ENCODE results near the gene PTPN18. TPM values are rescaled to one million over a fixed set of nuclear protein-coding genes. Genes with fewer than 3 reads are reported as not detected.

PTPN18 gene
- total RNA-seq, 1 donor from 2014 or later = 10.4 TPM

DNA sequence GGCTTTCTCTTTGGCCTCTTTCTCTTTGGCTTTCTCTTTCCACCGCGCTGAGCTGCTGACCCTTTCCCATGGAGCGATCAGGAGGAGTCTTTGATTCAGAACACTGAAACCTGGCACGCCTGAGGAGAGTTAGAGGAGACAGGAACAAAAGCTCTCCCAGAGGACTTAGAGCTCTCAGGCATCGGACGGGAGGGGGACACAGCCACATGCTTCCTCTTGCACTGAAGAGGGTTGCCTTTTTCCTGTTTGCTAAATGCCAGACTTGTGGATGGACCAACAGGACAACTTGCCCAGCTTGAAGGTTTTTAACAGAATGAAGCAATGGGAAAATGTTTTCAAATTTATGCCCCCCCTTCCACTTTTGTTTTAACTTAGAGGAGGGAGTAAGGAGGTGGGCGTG is 3.6 kb upstream of the PTPN18 start:
- Mint-ChIP-seq H3K4me1 (ENCODE audit: low read depth, unreplicated experiment) (peaks cover 2% of the 10 kb centered on the region), H3K4me3 (ENCODE audit: unreplicated experiment) (no peak overlapping the region), H3K9me3 (ENCODE audit: unreplicated experiment) (no peaks in the 10 kb centered on the region), H3K27me3 (ENCODE audit: low read depth, unreplicated experiment) (peaks cover 8% of the 10 kb centered on the region), H3K27ac (ENCODE audit: unreplicated experiment) (no peak overlapping the region), H3K36me3 (ENCODE audit: low read depth, unreplicated experiment) (peaks cover 13% of the 10 kb centered on the region)
- DNase-seq (ENCODE audit: low read depth) (no peak), FAIRE-seq (no peak)
- no peak for TF ChIP-seq EZH2 (IDR thresholded peaks at IDR 0.05; ENCODE audit: insufficient read depth, low read length)
- TF ChIP-seq, protein P1, sequence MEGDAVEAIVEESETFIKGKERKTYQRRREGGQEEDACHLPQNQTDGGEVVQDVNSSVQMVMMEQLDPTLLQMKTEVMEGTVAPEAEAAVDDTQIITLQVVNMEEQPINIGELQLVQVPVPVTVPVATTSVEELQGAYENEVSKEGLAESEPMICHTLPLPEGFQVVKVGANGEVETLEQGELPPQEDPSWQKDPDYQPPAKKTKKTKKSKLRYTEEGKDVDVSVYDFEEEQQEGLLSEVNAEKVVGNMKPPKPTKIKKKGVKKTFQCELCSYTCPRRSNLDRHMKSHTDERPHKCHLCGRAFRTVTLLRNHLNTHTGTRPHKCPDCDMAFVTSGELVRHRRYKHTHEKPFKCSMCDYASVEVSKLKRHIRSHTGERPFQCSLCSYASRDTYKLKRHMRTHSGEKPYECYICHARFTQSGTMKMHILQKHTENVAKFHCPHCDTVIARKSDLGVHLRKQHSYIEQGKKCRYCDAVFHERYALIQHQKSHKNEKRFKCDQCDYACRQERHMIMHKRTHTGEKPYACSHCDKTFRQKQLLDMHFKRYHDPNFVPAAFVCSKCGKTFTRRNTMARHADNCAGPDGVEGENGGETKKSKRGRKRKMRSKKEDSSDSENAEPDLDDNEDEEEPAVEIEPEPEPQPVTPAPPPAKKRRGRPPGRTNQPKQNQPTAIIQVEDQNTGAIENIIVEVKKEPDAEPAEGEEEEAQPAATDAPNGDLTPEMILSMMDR (IDR thresholded peaks at IDR 0.05; ENCODE audit: insufficient read depth, low read depth, low read length) = no peak
- no peaks in the 10 kb centered on the region for H3K9me3 ChIP-seq (ENCODE audit: insufficient read depth, low read depth, low read length)
- H3K36me3 ChIP-seq (ENCODE audit: insufficient read depth, low read length) = peaks cover 7% of the 10 kb centered on the region
- H3K27ac ChIP-seq (ENCODE audit: low read depth, low read length) = no peak overlapping the region
- H2AFZ ChIP-seq (ENCODE audit: low read depth, low read length) = no peak overlapping the region
- peaks cover 7% of the 10 kb centered on the region for H3K4me1 ChIP-seq (ENCODE audit: insufficient read depth, low read length)
- no peak overlapping the region for H3K4me3 ChIP-seq (ENCODE audit: insufficient read depth, low read depth, low read length)
- no peak overlapping the region for H3K9ac ChIP-seq (ENCODE audit: low read length)
- no peaks in the 10 kb centered on the region for H3K27me3 ChIP-seq (ENCODE audit: insufficient read depth, low read length)
- H4K20me1 ChIP-seq (ENCODE audit: insufficient read depth, low read length) = peaks cover 33% of the 10 kb centered on the region
- H3K4me2 ChIP-seq (ENCODE audit: low read length) = no peak overlapping the region
- H3K79me2 ChIP-seq (ENCODE audit: insufficient read depth, low read length) = no peaks in the 10 kb centered on the region

DNA sequence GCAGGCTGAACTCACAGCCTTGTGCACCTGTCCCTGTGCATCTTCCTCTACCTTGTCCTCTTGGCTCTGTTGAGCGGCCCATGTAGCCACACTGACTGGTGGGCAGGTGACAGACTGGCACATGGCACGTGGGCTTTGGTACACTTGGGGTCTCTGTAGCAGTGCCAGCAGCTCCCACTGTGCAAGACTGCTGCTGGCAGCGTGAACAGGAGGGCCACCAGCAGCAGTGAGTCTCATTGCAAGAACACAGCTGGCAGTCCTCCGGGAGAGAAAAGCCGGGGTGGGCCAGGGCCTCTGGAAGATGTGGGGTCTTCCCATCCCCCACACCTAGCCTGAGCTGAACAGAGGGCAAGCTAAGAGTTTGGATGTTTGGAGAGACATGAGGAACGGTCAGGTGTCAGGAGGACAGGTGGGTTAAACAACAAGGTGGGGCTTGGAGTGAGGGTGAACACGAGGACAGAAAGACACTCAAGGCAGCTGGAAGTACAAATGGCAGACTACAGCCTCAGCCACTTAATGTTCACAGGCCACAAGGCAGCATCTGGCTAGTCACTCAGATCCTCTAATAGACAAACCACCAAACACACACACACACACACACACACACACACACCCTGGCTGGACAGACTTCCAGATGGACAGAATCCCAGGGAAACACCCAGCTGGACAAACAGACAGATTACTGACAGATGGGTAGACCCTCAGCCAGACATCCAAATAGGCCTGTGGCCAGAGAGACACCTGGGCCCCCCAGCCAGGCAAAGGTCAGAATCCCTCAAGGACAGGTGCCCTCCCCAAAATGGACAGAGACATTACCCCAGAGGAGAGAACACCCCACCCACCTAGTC is 2.3 kb upstream of the PTPN18 start:
- H3K27ac Mint-ChIP-seq (ENCODE audit: unreplicated experiment) = no peak overlapping the region
- peaks cover 2% of the 10 kb centered on the region for H3K4me1 Mint-ChIP-seq (ENCODE audit: low read depth, unreplicated experiment)
- H3K27me3 ChIP-seq (ENCODE audit: insufficient read depth, low read length) = no peaks in the 10 kb centered on the region
- H3K4me3 Mint-ChIP-seq (ENCODE audit: unreplicated experiment) = no peak overlapping the region
- peaks cover under 1% of the 10 kb centered on the region for H3K36me3 Mint-ChIP-seq (ENCODE audit: low read depth, unreplicated experiment)
- TF ChIP-seq, protein P1 (IDR thresholded peaks at IDR 0.05; ENCODE audit: insufficient read depth, low read depth, low read length) = no peak
- no peak for TF ChIP-seq EZH2 (IDR thresholded peaks at IDR 0.05; ENCODE audit: insufficient read depth, low read length)
- H3K36me3 ChIP-seq (ENCODE audit: insufficient read depth, low read length) = peaks cover under 1% of the 10 kb centered on the region
- no peaks in the 10 kb centered on the region for H3K79me2 ChIP-seq (ENCODE audit: insufficient read depth, low read length)
- DNase-seq (ENCODE audit: low read depth) (no peak), FAIRE-seq (no peak)
- peaks cover 24% of the 10 kb centered on the region for H4K20me1 ChIP-seq (ENCODE audit: insufficient read depth, low read length)
- no peak overlapping the region for H3K4me3 ChIP-seq (ENCODE audit: insufficient read depth, low read depth, low read length)
- H2AFZ ChIP-seq (ENCODE audit: low read depth, low read length) = no peak overlapping the region
- H3K9me3 ChIP-seq (ENCODE audit: insufficient read depth, low read depth, low read length) = no peaks in the 10 kb centered on the region
- peaks cover 8% of the 10 kb centered on the region for H3K27me3 Mint-ChIP-seq (ENCODE audit: low read depth, unreplicated experiment)
- peaks cover 7% of the 10 kb centered on the region for H3K4me1 ChIP-seq (ENCODE audit: insufficient read depth, low read length)
- no peak overlapping the region for H3K4me2 ChIP-seq (ENCODE audit: low read length)
- no peak overlapping the region for H3K27ac ChIP-seq (ENCODE audit: low read depth, low read length)
- H3K9me3 Mint-ChIP-seq (ENCODE audit: unreplicated experiment) = no peaks in the 10 kb centered on the region
- H3K9ac ChIP-seq (ENCODE audit: low read length) = no peak overlapping the region

DNA sequence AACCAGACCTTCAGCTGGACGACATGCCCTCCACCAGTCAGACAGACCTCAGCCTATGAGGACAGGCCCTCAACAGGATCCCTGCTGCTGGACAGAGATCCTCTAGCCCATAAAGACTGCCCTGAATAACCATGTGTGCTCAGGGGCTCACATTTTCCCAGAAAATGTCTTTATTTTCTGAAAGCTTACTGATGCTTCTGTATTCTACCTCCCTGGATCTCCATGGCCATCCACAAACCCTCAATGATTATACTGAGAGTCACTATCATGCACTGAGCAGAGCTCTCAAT is 1.8 kb upstream of the PTPN18 start:
- H3K4me3 Mint-ChIP-seq (ENCODE audit: unreplicated experiment) = peak overlapping the region; percentile 84
- Histone ChIP-seq H3K9me3 (ENCODE audit: insufficient read depth, low read depth, low read length) (no peaks in the 10 kb centered on the region), H2AFZ (ENCODE audit: low read depth, low read length) (no peak overlapping the region), H3K4me2 (ENCODE audit: low read length) (no peak overlapping the region), H3K4me1 (ENCODE audit: insufficient read depth, low read length) (peaks cover 7% of the 10 kb centered on the region), H3K27ac (ENCODE audit: low read depth, low read length) (no peak overlapping the region), H4K20me1 (ENCODE audit: insufficient read depth, low read length) (peaks cover 24% of the 10 kb centered on the region), H3K36me3 (ENCODE audit: insufficient read depth, low read length) (no peaks in the 10 kb centered on the region), H3K27me3 (ENCODE audit: insufficient read depth, low read length) (no peaks in the 10 kb centered on the region), H3K4me3 (ENCODE audit: insufficient read depth, low read depth, low read length) (no peak overlapping the region), H3K79me2 (ENCODE audit: insufficient read depth, low read length) (no peaks in the 10 kb centered on the region), H3K9ac (ENCODE audit: low read length) (no peak overlapping the region)
- no peak overlapping the region for H3K27ac Mint-ChIP-seq (ENCODE audit: unreplicated experiment)
- H3K9me3 Mint-ChIP-seq (ENCODE audit: unreplicated experiment) = no peaks in the 10 kb centered on the region
- peaks cover 2% of the 10 kb centered on the region for H3K4me1 Mint-ChIP-seq (ENCODE audit: low read depth, unreplicated experiment)
- TF ChIP-seq, protein P1 (IDR thresholded peaks at IDR 0.05; ENCODE audit: insufficient read depth, low read depth, low read length) = no peak
- TF ChIP-seq EZH2 (IDR thresholded peaks at IDR 0.05; ENCODE audit: insufficient read depth, low read length) = no peak
- peaks cover 10% of the 10 kb centered on the region for H3K27me3 Mint-ChIP-seq (ENCODE audit: low read depth, unreplicated experiment)
- no peaks in the 10 kb centered on the region for H3K36me3 Mint-ChIP-seq (ENCODE audit: low read depth, unreplicated experiment)
- FAIRE-seq (no peak), DNase-seq (ENCODE audit: low read depth) (no peak)

Data from astrocyte (in vitro differentiated cells and primary cell).